ENCODE results near the gene FAM168A.
"Not testable (repeated sequence)": the region's sequence is repeated elsewhere in the genome, so short reads cannot be mapped to it uniquely, and the experiment has no call there.

Gene FAM168A

GRCh38 chr11:73519266-73519665, 78.6 kb downstream of the FAM168A start:
- DNase-seq (ENCODE audit: low read depth in 2 of 2) = no peak

GRCh38 chr11:73518195-73518594, 79.7 kb downstream of the FAM168A start:
- no peak for DNase-seq (ENCODE audit: low read depth in 2 of 2)

GRCh38 chr11:73516080-73516479, 81.8 kb downstream of the FAM168A start:
- no peak for DNase-seq (ENCODE audit: low read depth in 2 of 2)

GRCh38 chr11:73513707-73514106, 84.2 kb downstream of the FAM168A start:
- DNase-seq (ENCODE audit: low read depth in 2 of 2) = no peak

GRCh38 chr11:73510877-73511276, 87.0 kb downstream of the FAM168A start:
- no peak for DNase-seq (ENCODE audit: low read depth in 2 of 2)

- no peak for DNase-seq (ENCODE audit: low read depth in 2 of 2)
Observed at GRCh38 chr11:73510106-73510505, 87.8 kb downstream of the FAM168A start.

- no peak for DNase-seq (ENCODE audit: low read depth in 2 of 2)
Observed at GRCh38 chr11:73509188-73509587, 88.7 kb downstream of the FAM168A start.

- no peak for DNase-seq (ENCODE audit: low read depth in 2 of 2)
Observed at GRCh38 chr11:73508243-73509176, 89.4 kb downstream of the FAM168A start.

GRCh38 chr11:73507086-73507485, 90.8 kb downstream of the FAM168A start:
- no peak for DNase-seq (ENCODE audit: low read depth in 2 of 2)

GRCh38 chr11:73506038-73506437, 91.9 kb downstream of the FAM168A start:
- DNase-seq (ENCODE audit: low read depth in 2 of 2) = no peak

- no peak for DNase-seq (ENCODE audit: low read depth in 2 of 2)
Observed at GRCh38 chr11:73498343-73498742, 99.6 kb downstream of the FAM168A start.

GRCh38 chr11:73496134-73496533, 101.8 kb downstream of the FAM168A start:
- no peak for DNase-seq (ENCODE audit: low read depth in 2 of 2)

GRCh38 chr11:73495731-73496130, 102.2 kb downstream of the FAM168A start:
- no peak for DNase-seq (ENCODE audit: low read depth in 2 of 2)

- DNase-seq (ENCODE audit: low read depth in 2 of 2) = no peak
Observed at GRCh38 chr11:73493956-73494598, 103.8 kb downstream of the FAM168A start.

- DNase-seq (ENCODE audit: low read depth in 2 of 2) = no peak
Observed at GRCh38 chr11:73481626-73482025, 116.3 kb downstream of the FAM168A start.

- DNase-seq (ENCODE audit: low read depth in 2 of 2) = no peak
Observed at GRCh38 chr11:73480677-73481076, 117.2 kb downstream of the FAM168A start.

- DNase-seq (ENCODE audit: low read depth in 2 of 2) = no peak
Observed at GRCh38 chr11:73478737-73479347, 119.1 kb downstream of the FAM168A start.

- no peak for DNase-seq (ENCODE audit: low read depth in 2 of 2)
Observed at GRCh38 chr11:73477518-73477917, 120.4 kb downstream of the FAM168A start.

- DNase-seq (ENCODE audit: low read depth in 2 of 2) = no peak
Observed at GRCh38 chr11:73475549-73476095, 122.3 kb downstream of the FAM168A start.

GRCh38 chr11:73473252-73473651, 124.7 kb downstream of the FAM168A start:
- no peak for DNase-seq (ENCODE audit: low read depth in 2 of 2)

GRCh38 chr11:73470036-73470612, 127.8 kb downstream of the FAM168A start:
- DNase-seq (ENCODE audit: low read depth in 2 of 2) = not testable (repeated sequence)

GRCh38 chr11:73469401-73469800, 128.5 kb downstream of the FAM168A start:
- no peak for DNase-seq (ENCODE audit: low read depth in 2 of 2)

Data from stimulated activated CD8-positive, alpha-beta memory T cell treated with anti-CD3 and anti-CD28 coated beads, Interleukin-2, amount 100 ng/mL, for 48 hours (primary cell).